ENCODE data around the gene RAB3IL1. TPM values are rescaled to one million over a fixed set of nuclear protein-coding genes. Genes with fewer than 3 reads are reported as not detected.

Gene RAB3IL1
- total RNA-seq, 3 donors from 2014 or later, result 2.6 to 15.0 (median 11.8) TPM

- no peak for TF ChIP-seq CTCF (IDR thresholded peaks at IDR 0.05)
- intact Hi-C loops (cut with DNase I, micrococcal nuclease), result no loop called here
- H3K4me1 ChIP-seq (ENCODE audit: low read depth), result no peaks in the 10 kb centered on the region
- no peaks in the 10 kb centered on the region for H3K36me3 ChIP-seq (ENCODE audit: low read depth)
- DNase-seq (no peak), ATAC-seq (no peak)
- no peaks in the 10 kb centered on the region for H3K9me3 ChIP-seq
- no peak overlapping the region for H3K4me3 ChIP-seq
Measured at GRCh38 chr11:61854206-61854895, 63.0 kb downstream of the RAB3IL1 start.

GRCh38 chr11:61853698-61854169 lies 63.6 kb downstream of the RAB3IL1 start:
- no peaks in the 10 kb centered on the region for H3K36me3 ChIP-seq (ENCODE audit: low read depth)
- no peak for DNase-seq
- no peaks in the 10 kb centered on the region for H3K9me3 ChIP-seq
- intact Hi-C loops (cut with DNase I, micrococcal nuclease), result no loop called here
- no peaks in the 10 kb centered on the region for H3K4me1 ChIP-seq (ENCODE audit: low read depth)
- TF ChIP-seq CTCF (IDR thresholded peaks at IDR 0.05), result no peak
- H3K4me3 ChIP-seq, result no peak overlapping the region
- no peak for ATAC-seq

GRCh38 chr11:61851900-61852295 lies 65.5 kb downstream of the RAB3IL1 start:
- no peak for ATAC-seq
- Histone ChIP-seq H3K4me1 (ENCODE audit: low read depth) (no peaks in the 10 kb centered on the region), H3K4me3 (no peak overlapping the region), H3K9me3 (no peaks in the 10 kb centered on the region), H3K36me3 (ENCODE audit: low read depth) (no peaks in the 10 kb centered on the region)
- intact Hi-C loops (cut with DNase I, micrococcal nuclease), result no loop called here
- no peak for TF ChIP-seq CTCF (IDR thresholded peaks at IDR 0.05)
- no peak for DNase-seq

- H3K4me3 ChIP-seq, result no peak overlapping the region
- peak in 1 of 3 donors; percentile 42 for DNase-seq
Measured at GRCh38 chr11:61851113-61851899, 66.1 kb downstream of the RAB3IL1 start.

GRCh38 chr11:61850687-61851086 lies 66.7 kb downstream of the RAB3IL1 start:
- intact Hi-C loops (cut with DNase I, micrococcal nuclease), result no loop called here
- H3K4me3 ChIP-seq, result no peak overlapping the region
- ATAC-seq, result no peak
- DNase-seq, result no peak
- no peaks in the 10 kb centered on the region for H3K36me3 ChIP-seq (ENCODE audit: low read depth)
- TF ChIP-seq CTCF (IDR thresholded peaks at IDR 0.05), result no peak
- H3K4me1 ChIP-seq (ENCODE audit: low read depth), result no peaks in the 10 kb centered on the region
- H3K9me3 ChIP-seq, result no peaks in the 10 kb centered on the region

More at GRCh38 chr11:61851113-61851899, 66.1 kb downstream of the RAB3IL1 start:
- no peak for ATAC-seq
- H3K4me1 ChIP-seq (ENCODE audit: low read depth), result no peaks in the 10 kb centered on the region
- intact Hi-C loops (cut with DNase I, micrococcal nuclease), result no loop called here
- TF ChIP-seq CTCF (IDR thresholded peaks at IDR 0.05), result no peak
- no peaks in the 10 kb centered on the region for H3K36me3 ChIP-seq (ENCODE audit: low read depth)
- no peaks in the 10 kb centered on the region for H3K9me3 ChIP-seq
